Activated T-helper 1 cell treated with Interleukin-2 at 50 U/mL for 16 hours (primary cell): Measurements from ENCODE around the gene PTPRT.

Experiments
- DNase-seq: peaks from one replicate; pipeline ENCODE4 v3.0.0-alpha.2; 2020; ENCODE audit warnings: low read depth

Gene PTPRT

GRCh38 chr20:43189554-43190331 is at the start of gene PTPRT:
Gene PTPRT, minus strand, starts transcription at chr20:43189906. Its CDS starts 173 bp downstream, at chr20:43189733.
- no peak for DNase-seq

GRCh38 chr20:43238833-43239232 is 49.1 kb upstream of the PTPRT start:
- no peak for DNase-seq

- DNase-seq = no peak
These were observed 48.6 kb upstream of the PTPRT start for GRCh38 chr20:43238266-43238665.

GRCh38 chr20:43237651-43238168 is 48.0 kb upstream of the PTPRT start:
- DNase-seq = no peak

GRCh38 chr20:43235998-43236397 is 46.3 kb upstream of the PTPRT start:
- DNase-seq = no peak

GRCh38 chr20:43231829-43232228 is 42.1 kb upstream of the PTPRT start:
- no peak for DNase-seq

- DNase-seq = no peak
These were observed 40.0 kb upstream of the PTPRT start for GRCh38 chr20:43229696-43230095.

- DNase-seq = no peak
These were observed 30.9 kb upstream of the PTPRT start for GRCh38 chr20:43220612-43221011.

- DNase-seq = no peak
These were observed 21.2 kb upstream of the PTPRT start for GRCh38 chr20:43210901-43211300.

GRCh38 chr20:43209831-43210230 is 20.1 kb upstream of the PTPRT start:
- DNase-seq = no peak

GRCh38 chr20:43205699-43206098 is 16.0 kb upstream of the PTPRT start:
- no peak for DNase-seq

- DNase-seq = no peak
These were observed 12.4 kb upstream of the PTPRT start for GRCh38 chr20:43202100-43202499.

GRCh38 chr20:43198607-43199006 is 8.9 kb upstream of the PTPRT start:
- DNase-seq = no peak

- DNase-seq = no peak
These were observed 6.5 kb upstream of the PTPRT start for GRCh38 chr20:43196243-43196642.

GRCh38 chr20:43194137-43194536 is 4.4 kb upstream of the PTPRT start:
- no peak for DNase-seq

- no peak for DNase-seq
These were observed 3.7 kb upstream of the PTPRT start for GRCh38 chr20:43193443-43193842.

GRCh38 chr20:43191946-43192863 is 2.5 kb upstream of the PTPRT start:
- DNase-seq = no peak

- DNase-seq = no peak
These were observed 1.4 kb upstream of the PTPRT start for GRCh38 chr20:43191143-43191542.

GRCh38 chr20:43190332-43190953 is 737 bp upstream of the PTPRT start:
- no peak for DNase-seq

GRCh38 chr20:43188861-43189553 is 699 bp downstream of the PTPRT start:
- DNase-seq = no peak

GRCh38 chr20:43188234-43188653 is 1.5 kb downstream of the PTPRT start:
- no peak for DNase-seq
